ENCODE results near the gene LDLRAD4.

Gene LDLRAD4

GRCh38 chr18:13418013-13418710, 199.6 kb downstream of the LDLRAD4 start:
- DNase-seq = no peak

DNA sequence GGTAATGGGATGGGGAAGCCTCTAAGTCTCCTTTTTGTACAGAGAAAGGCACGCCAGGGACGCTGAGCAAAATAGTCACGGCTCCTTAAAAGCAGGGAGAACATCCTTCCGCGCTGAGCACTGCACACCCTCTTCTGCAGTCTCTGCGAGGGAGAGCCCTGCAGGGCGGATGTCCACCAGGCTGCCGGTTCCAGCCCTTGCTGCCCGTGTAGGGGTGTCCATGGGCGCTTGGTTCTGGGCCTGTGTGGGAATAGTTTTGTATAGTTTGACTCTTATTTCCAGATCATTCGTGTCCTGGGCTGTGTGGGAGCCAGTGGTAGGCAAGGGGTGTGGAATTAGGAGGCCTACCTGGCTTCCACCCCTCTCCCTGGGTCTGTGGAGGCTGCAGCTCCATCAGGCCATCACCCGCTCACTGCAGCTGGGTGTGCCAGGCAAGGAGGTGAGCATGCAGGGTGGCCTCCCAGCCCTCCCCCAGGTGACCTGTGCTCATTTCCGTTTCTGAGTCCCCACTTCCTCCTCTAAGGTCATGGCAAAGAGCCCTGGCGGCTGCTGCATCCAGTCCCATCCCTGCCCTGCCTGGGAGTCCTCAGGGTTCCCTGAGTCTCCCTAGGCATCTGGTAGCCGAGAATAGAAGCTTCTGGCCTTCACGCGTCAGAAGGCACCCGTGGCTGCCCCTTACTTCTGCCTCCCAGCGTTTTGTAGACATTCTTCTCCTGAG, 202.6 kb downstream of the LDLRAD4 start:
- DNase-seq = no peak

GRCh38 chr18:13422541-13423147, 204.1 kb downstream of the LDLRAD4 start:
- no peak for DNase-seq

DNA sequence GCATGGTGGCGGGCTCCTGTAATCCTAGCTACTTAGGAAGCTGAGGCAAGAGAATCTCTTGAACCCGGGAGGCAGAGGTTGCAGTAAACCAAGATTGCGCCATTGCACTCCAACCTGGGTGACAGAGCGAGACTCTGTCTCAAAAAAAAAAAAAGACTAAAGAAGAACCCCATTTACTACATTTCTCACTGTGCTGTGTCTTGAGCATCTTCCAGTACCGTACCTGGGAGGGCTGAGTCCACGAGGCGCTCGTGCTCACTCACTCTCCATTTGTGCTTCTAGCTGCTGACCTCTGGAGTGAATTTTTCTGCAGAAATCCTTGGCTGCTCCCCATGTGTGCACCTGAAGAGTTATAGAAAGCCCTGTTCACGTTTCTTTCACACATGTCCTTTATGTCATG, 204.8 kb downstream of the LDLRAD4 start:
- DNase-seq = no peak

GRCh38 chr18:13424363-13424762, 205.8 kb downstream of the LDLRAD4 start:
- DNase-seq = no peak

DNA sequence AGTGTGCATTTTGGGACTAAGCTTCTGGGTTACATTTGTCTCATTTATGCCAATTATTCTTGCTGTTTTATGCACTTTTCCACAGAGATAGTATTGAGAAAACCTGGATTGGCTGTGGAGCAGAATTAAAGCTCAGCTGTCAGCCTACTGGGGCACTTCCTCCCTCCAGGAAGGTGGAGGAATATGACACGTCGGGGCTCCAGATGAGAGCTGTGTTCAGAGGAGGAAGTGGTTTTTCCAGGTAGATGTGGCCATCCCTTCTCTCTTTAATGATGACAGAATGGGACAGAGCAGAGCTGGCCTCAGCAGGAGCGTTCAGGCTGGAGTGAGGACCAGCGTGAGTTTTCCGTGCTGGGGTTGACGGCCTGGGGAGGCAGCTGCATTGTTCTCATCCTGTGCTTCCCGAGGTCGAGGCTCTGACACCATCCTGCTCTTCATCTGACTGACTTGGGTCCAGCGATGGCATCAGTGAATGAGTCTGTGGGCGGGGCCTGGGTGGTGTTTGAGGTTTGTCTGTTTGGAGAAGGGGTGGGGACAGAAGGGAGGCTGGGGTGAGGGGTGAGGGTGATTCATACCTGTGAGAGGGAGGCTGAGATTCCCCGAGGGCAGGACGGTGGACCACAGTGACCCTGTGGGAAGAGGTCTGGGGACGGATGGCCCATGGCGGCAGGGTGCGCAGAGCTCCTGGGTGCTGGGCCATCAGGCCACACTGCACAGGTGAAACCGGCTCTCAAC, 207.0 kb downstream of the LDLRAD4 start:
- DNase-seq = no peak

GRCh38 chr18:13427354-13427753, 208.8 kb downstream of the LDLRAD4 start:
- DNase-seq = no peak

DNA sequence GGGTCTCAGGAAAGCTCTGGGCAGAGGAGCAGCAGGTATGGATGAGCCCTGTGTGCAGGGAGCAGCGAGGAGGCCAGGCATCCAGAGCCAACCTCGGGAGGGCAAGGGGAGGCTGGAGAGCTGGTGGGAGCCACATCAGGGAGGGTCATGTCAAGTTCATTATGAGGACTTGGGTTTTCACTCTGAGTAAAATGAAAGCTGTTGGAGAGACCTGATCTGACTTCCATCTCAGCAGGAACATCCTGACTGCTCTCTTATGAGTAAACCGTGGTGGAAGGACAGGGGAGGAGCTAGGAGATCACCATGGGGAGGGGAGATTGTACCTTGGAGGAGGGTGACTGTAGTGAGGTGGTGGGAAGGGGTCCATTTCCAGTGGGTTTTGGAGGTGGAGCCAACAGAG, 209.8 kb downstream of the LDLRAD4 start:
- no peak for DNase-seq

GRCh38 chr18:13429016-13429415, 210.5 kb downstream of the LDLRAD4 start:
- no peak for DNase-seq

- no peak for DNase-seq
Measured at GRCh38 chr18:13429884-13430510, 211.4 kb downstream of the LDLRAD4 start.

DNA sequence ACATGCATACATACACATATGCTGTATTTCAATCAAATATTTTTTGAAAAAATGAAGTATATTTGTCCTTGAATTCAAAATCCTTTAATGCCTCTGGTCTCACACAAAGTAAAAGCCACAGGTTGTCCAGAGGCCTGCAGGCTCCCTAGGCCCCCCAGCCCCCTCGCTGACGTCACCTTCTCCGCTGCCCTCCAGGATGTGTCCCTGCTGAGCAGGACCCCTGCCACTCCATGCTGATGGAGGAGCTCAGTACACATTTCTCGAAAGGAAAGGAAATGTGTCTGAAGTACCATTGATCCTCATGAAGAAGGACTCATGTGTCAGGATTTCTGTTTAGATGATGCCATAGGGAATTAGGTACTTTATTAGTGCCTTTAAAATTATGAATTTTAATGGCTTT, 212.1 kb downstream of the LDLRAD4 start:
- DNase-seq = no peak

DNA sequence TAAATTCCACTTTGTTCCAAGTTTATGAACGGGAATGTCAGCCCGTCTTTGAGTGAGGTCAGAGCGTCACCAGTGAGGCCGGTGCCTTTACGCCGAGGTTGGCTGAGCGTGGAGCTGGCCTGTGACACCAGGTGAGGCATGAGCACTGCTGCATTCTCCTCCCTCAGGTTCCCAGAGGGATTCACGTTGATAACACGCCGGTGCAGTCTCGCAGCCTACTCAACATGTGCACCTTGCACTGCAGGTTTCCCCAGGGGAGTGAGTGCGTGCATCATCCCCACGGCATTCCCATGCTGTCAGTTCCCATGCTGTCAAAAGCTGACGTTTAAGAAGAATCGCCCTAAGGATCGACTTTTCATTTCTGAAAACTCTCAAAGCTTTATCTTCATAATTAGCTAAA, 213.3 kb downstream of the LDLRAD4 start:
- no peak for DNase-seq

GRCh38 chr18:13433125-13433524, 214.6 kb downstream of the LDLRAD4 start:
- DNase-seq = no peak

DNA sequence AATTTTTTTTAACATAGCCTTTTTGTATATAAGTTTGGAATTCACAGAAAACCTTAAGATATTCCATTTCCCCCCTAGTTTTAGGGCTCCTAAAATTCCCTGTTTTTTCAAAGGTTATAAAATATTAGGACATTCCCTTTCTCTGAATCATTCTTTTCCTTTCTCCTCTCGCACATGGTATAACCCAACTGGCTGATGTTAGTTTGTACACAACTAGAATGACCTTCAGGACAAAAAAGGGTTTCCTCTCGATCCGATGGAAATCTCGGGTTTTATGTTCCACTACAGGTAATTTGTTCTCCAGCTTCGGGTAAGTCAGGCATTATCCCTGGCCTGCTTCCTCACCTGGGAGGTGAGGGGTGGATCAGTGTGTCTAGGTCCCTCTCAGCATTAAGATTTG, 215.1 kb downstream of the LDLRAD4 start:
- no peak for DNase-seq

GRCh38 chr18:13434854-13435253, 216.3 kb downstream of the LDLRAD4 start:
- DNase-seq = no peak

- no peak for DNase-seq
Measured at GRCh38 chr18:13435586-13436333, 217.2 kb downstream of the LDLRAD4 start.

DNA sequence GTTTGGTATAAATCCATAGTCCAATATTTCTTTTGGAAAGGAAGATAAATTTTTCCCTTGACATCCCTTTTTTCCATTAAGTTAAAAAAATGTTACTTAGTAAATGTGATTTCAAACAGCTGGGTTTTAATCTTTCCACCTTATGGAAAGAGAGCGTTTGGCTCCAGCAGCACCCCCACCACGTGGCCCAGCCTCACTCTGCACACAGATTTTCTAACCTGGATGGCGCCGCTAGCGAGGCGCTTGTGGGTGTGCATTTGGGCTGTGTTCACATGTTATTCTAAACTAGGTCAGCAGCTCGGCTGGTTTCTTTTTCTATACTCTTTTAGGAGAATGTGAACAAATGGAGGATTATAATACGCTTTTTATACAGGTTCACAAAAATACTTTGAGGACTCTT, 218.0 kb downstream of the LDLRAD4 start:
- DNase-seq = no peak

DNA sequence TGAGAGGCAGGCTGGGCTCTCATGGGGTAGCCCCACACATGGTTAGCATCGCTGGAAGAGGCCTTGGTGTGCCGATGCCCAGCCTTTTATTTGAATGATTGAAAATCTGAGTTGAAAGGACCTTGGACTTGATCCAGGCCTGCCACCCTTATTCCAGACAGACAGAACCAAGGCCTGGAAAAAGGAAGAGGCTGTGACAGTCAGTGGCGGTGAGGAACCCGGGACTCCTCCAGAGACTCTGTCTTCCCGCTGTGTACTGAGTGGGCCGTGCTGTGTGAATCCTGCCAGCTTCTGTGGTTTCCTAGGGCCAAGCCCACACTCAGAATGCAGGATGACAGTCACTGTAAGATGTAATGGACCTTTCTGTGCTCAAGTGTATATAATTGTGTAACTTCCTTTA, 218.5 kb downstream of the LDLRAD4 start:
- no peak for DNase-seq

DNA sequence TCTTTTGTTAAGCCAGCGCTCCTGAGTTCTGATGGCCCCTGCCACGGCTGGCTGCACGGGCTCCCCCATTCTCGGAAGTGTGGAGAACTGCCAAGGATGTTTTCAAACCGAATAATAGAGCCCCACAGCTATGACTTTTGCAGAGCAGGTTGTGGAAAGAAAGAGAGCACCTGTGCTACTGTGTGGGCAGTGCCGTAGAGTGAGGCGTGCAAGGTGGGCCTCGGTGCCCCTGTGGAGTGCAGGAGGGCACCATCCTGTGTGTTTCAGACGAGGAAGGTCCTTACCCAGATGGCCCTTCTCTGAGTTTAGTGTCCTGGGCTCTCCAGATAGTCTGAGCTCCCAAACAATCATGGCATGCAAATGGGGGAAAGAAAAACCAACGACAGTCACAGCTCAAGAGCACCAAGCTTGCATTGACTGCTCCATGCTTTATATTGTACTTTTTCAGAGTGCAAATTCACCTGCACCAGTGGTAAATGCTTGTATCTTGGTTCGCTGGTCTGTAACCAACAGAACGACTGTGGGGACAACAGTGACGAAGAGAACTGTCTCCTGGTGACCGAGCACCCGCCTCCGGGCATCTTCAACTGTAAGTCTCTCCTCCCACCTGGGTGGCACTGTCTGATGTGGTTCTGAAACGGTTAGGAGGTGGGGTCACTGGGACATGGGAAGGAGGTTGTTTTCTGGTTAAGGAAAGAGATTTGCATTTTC, 219.4 kb downstream of the LDLRAD4 start:
- no peak for DNase-seq

DNA sequence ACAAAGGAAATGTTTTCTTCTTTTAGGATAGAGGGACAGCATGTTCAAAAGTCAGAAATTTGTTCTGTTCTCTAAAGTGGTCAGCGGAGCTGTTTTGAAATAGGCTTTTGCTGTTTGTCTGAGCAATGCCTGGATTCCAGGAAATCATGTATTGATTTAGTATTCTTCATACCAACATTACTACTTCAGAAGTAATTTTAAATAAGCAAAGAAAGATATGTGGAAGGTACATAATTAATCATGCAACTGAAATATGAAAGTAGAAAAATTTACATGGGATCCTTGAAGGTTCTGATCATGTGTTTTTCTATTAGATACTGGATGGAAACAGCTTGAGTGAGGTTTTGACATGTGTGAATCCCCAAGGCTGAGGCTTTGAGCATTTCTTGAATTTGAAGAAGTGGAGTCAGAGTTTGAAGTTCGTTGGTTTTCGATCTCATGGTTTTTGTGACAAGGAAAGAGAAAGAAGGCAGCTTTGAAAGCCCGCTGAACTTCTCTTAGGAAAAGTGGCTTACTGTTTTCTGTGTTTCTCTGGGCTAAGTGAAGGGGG, 220.0 kb downstream of the LDLRAD4 start:
- no peak for DNase-seq

DNA sequence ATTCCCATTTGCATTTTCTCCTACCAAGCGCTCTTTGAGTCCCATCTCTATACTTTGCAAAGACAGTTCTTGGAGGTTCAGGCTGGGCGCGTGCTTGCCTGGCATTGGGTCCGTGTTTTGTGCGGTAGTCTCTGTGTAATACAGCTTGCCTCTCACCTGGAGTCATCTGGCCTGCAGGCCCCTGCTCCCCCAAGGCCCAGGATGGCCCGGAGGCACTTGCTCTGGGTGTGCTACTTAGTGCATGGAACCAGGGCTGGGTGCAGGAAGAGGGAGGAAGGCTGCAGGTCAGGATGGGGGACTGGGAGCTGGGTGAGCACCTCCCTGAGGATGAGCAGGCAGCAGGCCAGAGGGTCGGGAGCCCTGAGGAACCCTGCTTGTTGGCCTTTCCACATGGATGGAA, 220.9 kb downstream of the LDLRAD4 start:
- no peak for DNase-seq
